ENCODE results near the gene UBE2N. TPM values are rescaled to one million over a fixed set of nuclear protein-coding genes. Genes with fewer than 3 reads are reported as not detected.

UBE2N gene
- total and polyA plus RNA-seq, 10 of the 15 experiments (the other 5 are each of a cell fraction or from before 2014, with no cell fraction given): 243 to 945 (median 443) TPM

DNA sequence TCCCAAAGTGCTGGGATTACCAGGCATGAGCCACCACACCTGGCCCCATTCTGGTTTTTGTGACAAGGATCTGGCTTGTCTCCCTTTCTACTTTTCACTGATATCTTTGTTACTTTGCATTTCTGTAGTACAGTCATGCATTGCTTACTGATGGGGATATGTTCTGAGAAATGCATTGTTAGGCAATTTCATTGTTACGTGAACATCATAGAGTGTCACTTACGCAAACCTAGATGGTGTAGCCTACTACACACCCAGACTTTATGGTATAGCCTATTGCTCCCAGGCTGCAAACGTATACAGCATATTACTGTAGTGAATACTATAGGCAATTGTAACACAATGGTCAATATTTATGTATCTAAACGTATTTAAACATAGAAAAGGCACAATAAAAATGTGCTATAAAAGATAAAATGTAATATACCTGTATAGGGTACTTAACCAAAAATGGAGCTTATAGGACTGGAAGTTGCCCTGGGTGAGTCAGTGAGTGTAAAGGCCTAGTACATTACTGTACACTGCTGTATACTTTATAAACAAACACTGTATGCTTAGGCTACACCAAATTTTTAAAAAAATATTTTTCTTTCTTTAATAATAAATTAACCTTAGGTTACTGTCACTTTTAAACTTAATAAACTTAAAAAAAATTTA, 41.5 kb upstream of the UBE2N start:
- no peak overlapping the region for H2AFZ ChIP-seq (ENCODE audit: control insufficient read depth, low read depth, low read length)
- WGBS (ENCODE audit: insufficient coverage, insufficient replicate concordance, low lambda C conversion rate, missing lambda C conversion rate): 97% methylated on average over 4 of the region's 4 CpGs
- no peaks in the 10 kb centered on the region for H3K27me3 ChIP-seq (replicated peaks in 1 of 2; ENCODE audit: control insufficient read depth in 2 of 2, insufficient read depth in 2 of 2, low read length in 1 of 2)
- H4K20me1 ChIP-seq (ENCODE audit: control insufficient read depth, insufficient read depth): no peaks in the 10 kb centered on the region
- SMC1A ChIA-PET (ENCODE audit: uncharacterized antibody, unreplicated experiment): interaction anchor here (0.7 to 1.6 kb wide), 6 partner anchors 8 to 549 kb away, joined by 3 to 6 read pairs (median 4); no protein-coding TSS in a partner anchor
- DNase-seq (ENCODE audit: low read depth, low spot score) (no peak), FAIRE-seq (no peak), ATAC-seq (no peak)
- intact Hi-C loops (cut with micrococcal nuclease; ENCODE audit: unreplicated experiment): no loop called here
- RAD21 ChIA-PET (ENCODE audit: unreplicated experiment): no interaction called here
- H3K4me1 ChIP-seq (ENCODE audit: control insufficient read depth, insufficient read depth, low read length): no peaks in the 10 kb centered on the region
- no peak overlapping the region for H3K4me3 ChIP-seq
- no peak overlapping the region for H3K4me2 ChIP-seq (ENCODE audit: control insufficient read depth, insufficient read depth)
- no peak overlapping the region for H3K9ac ChIP-seq (ENCODE audit: control insufficient read depth, insufficient read depth, low read length)
- H3K27ac ChIP-seq (ENCODE audit: control insufficient read depth, insufficient read depth): no peak overlapping the region
- POLR2A ChIA-PET: no interaction called here
- peaks cover 5 to 19% of the 10 kb centered on the region in 2 experiments for H3K36me3 ChIP-seq (ENCODE audit: control insufficient read depth in 2 of 2, insufficient read depth in 2 of 2, low read length in 1 of 2)
- in situ Hi-C loops (cut with MboI): no loop called here
- H3K9me3 ChIP-seq (replicated peaks; ENCODE audit: control insufficient read depth, insufficient read depth, low read length): no peaks in the 10 kb centered on the region
- BruUV-seq (replicated peaks): no TSS peak
- CTCF ChIA-PET: interaction anchor here (1.3 to 1.9 kb wide), 2 partner anchors 12 to 20 kb away, joined by 4 to 9 read pairs; no protein-coding TSS in a partner anchor
- no peaks in the 10 kb centered on the region for H3K79me2 ChIP-seq (ENCODE audit: control insufficient read depth, insufficient read depth, low read length)
- TF ChIP-seq WRNIP1 (IDR thresholded peaks at IDR 0.05; ENCODE audit: borderline replicate concordance, low read depth, low read length) (no peak), PAX8 (IDR thresholded peaks at IDR 0.05) (no peak), EED (IDR thresholded peaks at IDR 0.05; ENCODE audit: low read depth) (no peak), MTA2 (IDR thresholded peaks at IDR 0.05; ENCODE audit: low read depth) (no peak), STAT1 (conservative IDR thresholded peaks at IDR 0.05) (no peak), SMAD5 (IDR thresholded peaks at IDR 0.05; ENCODE audit: low read depth) (no peak), TBL1XR1 (IDR thresholded peaks at IDR 0.05; ENCODE audit: low read depth, low read length) (no peak), SMAD1 (IDR thresholded peaks at IDR 0.05; ENCODE audit: low read depth, partially characterized antibody) (no peak)
- TF ChIP-seq, protein P1, sequence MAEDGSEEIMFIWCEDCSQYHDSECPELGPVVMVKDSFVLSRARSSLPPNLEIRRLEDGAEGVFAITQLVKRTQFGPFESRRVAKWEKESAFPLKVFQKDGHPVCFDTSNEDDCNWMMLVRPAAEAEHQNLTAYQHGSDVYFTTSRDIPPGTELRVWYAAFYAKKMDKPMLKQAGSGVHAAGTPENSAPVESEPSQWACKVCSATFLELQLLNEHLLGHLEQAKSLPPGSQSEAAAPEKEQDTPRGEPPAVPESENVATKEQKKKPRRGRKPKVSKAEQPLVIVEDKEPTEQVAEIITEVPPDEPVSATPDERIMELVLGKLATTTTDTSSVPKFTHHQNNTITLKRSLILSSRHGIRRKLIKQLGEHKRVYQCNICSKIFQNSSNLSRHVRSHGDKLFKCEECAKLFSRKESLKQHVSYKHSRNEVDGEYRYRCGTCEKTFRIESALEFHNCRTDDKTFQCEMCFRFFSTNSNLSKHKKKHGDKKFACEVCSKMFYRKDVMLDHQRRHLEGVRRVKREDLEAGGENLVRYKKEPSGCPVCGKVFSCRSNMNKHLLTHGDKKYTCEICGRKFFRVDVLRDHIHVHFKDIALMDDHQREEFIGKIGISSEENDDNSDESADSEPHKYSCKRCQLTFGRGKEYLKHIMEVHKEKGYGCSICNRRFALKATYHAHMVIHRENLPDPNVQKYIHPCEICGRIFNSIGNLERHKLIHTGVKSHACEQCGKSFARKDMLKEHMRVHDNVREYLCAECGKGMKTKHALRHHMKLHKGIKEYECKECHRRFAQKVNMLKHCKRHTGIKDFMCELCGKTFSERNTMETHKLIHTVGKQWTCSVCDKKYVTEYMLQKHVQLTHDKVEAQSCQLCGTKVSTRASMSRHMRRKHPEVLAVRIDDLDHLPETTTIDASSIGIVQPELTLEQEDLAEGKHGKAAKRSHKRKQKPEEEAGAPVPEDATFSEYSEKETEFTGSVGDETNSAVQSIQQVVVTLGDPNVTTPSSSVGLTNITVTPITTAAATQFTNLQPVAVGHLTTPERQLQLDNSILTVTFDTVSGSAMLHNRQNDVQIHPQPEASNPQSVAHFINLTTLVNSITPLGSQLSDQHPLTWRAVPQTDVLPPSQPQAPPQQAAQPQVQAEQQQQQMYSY (CRISPR knock-in tag; IDR thresholded peaks at IDR 0.05): no peak
- TF ChIP-seq, protein P2, sequence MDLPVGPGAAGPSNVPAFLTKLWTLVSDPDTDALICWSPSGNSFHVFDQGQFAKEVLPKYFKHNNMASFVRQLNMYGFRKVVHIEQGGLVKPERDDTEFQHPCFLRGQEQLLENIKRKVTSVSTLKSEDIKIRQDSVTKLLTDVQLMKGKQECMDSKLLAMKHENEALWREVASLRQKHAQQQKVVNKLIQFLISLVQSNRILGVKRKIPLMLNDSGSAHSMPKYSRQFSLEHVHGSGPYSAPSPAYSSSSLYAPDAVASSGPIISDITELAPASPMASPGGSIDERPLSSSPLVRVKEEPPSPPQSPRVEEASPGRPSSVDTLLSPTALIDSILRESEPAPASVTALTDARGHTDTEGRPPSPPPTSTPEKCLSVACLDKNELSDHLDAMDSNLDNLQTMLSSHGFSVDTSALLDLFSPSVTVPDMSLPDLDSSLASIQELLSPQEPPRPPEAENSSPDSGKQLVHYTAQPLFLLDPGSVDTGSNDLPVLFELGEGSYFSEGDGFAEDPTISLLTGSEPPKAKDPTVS (IDR thresholded peaks at IDR 0.05; ENCODE audit: low read depth, low read length): no peak
- TF ChIP-seq, protein P3, sequence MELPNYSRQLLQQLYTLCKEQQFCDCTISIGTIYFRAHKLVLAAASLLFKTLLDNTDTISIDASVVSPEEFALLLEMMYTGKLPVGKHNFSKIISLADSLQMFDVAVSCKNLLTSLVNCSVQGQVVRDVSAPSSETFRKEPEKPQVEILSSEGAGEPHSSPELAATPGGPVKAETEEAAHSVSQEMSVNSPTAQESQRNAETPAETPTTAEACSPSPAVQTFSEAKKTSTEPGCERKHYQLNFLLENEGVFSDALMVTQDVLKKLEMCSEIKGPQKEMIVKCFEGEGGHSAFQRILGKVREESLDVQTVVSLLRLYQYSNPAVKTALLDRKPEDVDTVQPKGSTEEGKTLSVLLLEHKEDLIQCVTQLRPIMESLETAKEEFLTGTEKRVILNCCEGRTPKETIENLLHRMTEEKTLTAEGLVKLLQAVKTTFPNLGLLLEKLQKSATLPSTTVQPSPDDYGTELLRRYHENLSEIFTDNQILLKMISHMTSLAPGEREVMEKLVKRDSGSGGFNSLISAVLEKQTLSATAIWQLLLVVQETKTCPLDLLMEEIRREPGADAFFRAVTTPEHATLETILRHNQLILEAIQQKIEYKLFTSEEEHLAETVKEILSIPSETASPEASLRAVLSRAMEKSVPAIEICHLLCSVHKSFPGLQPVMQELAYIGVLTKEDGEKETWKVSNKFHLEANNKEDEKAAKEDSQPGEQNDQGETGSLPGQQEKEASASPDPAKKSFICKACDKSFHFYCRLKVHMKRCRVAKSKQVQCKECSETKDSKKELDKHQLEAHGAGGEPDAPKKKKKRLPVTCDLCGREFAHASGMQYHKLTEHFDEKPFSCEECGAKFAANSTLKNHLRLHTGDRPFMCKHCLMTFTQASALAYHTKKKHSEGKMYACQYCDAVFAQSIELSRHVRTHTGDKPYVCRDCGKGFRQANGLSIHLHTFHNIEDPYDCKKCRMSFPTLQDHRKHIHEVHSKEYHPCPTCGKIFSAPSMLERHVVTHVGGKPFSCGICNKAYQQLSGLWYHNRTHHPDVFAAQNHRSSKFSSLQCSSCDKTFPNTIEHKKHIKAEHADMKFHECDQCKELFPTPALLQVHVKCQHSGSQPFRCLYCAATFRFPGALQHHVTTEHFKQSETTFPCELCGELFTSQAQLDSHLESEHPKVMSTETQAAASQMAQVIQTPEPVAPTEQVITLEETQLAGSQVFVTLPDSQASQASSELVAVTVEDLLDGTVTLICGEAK (IDR thresholded peaks at IDR 0.05; ENCODE audit: borderline replicate concordance): no peak
